ENCODE data around the gene ZBTB32. TPM values are rescaled to one million over a fixed set of nuclear protein-coding genes. Genes with fewer than 3 reads are reported as not detected.

Gene ZBTB32
- total and polyA plus RNA-seq, 2 of the 8 experiments (the other 6 are each of a cell fraction or from before 2014, with no cell fraction given), result 0.11 to 0.50 TPM

GRCh38 chr19:35669566-35669965 is 34.8 kb upstream of the ZBTB32 start (continued):
- TF ChIP-seq KDM4A (IDR thresholded peaks at IDR 0.05; ENCODE audit: low read depth, low read length, severe bottlenecking), result no peak
- TF ChIP-seq TBP (IDR thresholded peaks at IDR 0.05; ENCODE audit: low read depth, low read length), result no peak
- TF ChIP-seq CTCF (IDR thresholded peaks at IDR 0.05; ENCODE audit: control extremely low read depth in 1 of 3, insufficient read depth in 1 of 3, low read depth in 1 of 3, low read length in 3 of 3), result no peak
- TF ChIP-seq HDAC6 (IDR thresholded peaks at IDR 0.05; ENCODE audit: low read depth, low read length), result no peak
- no peak for TF ChIP-seq SP4 (IDR thresholded peaks at IDR 0.05; ENCODE audit: low read length)
- no peak for TF ChIP-seq POU5F1 (IDR thresholded peaks at IDR 0.05; ENCODE audit: low read depth, low read length)
- no peak for TF ChIP-seq KDM1A (IDR thresholded peaks at IDR 0.05; ENCODE audit: borderline replicate concordance, low read length)
- TF ChIP-seq SP1 (IDR thresholded peaks at IDR 0.05; ENCODE audit: low read depth, low read length), result no peak
- TF ChIP-seq RNF2 (IDR thresholded peaks at IDR 0.05; ENCODE audit: borderline replicate concordance, low read depth, low read length, missing control alignments, poor library complexity, severe bottlenecking), result no peak
